ENCODE measurements around the gene TARBP1.
A peak's percentile ranks its signal among the peaks of the same experiment; 100 is the strongest.

The TARBP1 gene

DNA sequence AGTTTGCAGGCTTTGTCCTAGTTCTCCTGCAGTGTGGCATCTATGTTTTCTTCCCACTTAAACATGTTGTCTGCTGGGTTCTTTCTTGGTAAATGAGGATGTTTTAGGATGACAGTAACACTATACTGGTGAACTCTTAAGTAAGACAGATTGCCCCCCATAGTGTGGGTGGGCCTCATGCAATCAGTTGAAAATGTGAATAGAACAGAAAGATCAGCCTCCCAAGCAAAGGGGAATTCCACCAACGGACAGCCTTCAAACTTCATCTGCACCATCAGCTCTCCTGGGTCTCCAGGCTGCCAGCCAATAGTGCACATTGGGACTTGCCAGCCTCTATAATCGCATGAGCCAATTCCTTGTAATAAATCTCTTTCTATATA, 10.7 kb upstream of the TARBP1 start:
- no peak for DNase-seq (ENCODE audit: low read depth, low spot score)
- no peak overlapping the region for H3K4me3 ChIP-seq (ENCODE audit: low read depth, low read length)
- in situ Hi-C loops (cut with HindIII; ENCODE audit: low sequenced_read_pairs) = no loop called here
- TF ChIP-seq, protein P1, sequence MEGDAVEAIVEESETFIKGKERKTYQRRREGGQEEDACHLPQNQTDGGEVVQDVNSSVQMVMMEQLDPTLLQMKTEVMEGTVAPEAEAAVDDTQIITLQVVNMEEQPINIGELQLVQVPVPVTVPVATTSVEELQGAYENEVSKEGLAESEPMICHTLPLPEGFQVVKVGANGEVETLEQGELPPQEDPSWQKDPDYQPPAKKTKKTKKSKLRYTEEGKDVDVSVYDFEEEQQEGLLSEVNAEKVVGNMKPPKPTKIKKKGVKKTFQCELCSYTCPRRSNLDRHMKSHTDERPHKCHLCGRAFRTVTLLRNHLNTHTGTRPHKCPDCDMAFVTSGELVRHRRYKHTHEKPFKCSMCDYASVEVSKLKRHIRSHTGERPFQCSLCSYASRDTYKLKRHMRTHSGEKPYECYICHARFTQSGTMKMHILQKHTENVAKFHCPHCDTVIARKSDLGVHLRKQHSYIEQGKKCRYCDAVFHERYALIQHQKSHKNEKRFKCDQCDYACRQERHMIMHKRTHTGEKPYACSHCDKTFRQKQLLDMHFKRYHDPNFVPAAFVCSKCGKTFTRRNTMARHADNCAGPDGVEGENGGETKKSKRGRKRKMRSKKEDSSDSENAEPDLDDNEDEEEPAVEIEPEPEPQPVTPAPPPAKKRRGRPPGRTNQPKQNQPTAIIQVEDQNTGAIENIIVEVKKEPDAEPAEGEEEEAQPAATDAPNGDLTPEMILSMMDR (IDR thresholded peaks at IDR 0.05; ENCODE audit: low read depth, low read length) = no peak

GRCh38 chr1:234489007-234489697, 10.2 kb upstream of the TARBP1 start:
- no peak for DNase-seq (ENCODE audit: low read depth, low spot score)
- in situ Hi-C loops (cut with HindIII; ENCODE audit: low sequenced_read_pairs) = no loop called here
- H3K4me3 ChIP-seq (ENCODE audit: low read depth, low read length) = no peak overlapping the region
- TF ChIP-seq, protein P1 (IDR thresholded peaks at IDR 0.05; ENCODE audit: low read depth, low read length) = no peak

DNA sequence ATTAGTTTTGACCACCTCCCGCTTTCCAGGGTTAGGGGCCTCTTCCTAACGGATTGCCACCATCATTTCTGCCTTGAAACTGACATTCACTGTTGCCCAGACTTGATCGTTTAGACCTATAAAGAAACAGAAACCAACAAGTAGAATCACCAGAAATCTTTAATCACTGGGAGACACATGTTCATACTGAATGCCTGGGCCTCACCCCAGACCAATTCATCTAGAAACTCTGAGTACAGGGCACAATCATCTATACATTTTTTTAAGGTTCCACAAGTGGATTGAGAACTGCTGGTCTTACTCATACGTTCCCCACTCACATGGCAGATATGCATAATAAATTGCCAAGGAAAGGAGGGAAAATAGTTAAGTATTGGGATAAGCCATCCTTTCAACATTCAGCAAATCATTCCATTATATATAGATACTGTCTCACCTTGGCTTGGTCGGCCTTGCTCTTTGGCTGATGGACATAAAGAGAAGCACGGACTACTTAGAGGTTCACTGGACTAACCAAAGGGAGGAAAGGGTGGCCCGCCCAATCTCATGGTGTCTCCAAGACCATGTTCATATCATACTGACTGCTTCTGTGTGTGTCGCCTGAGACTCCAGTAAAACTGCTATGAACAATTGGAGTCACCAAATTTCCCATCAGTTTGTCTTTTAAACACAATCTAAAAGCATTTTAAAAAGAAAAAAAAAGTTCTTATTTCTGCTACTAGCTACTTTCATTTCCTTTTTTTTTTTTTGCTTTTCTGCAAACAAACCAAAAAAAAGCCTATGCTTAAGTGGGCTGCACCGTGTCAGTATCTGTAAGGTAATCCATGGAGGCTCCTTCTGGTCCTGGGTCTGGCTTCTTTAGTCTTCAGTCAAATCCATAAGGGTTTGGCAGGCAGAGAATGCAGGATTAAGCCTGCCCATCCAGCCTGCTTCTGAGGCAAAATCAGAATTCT, 9.4 kb upstream of the TARBP1 start:
- in situ Hi-C loops (cut with HindIII; ENCODE audit: low sequenced_read_pairs) = no loop called here
- H3K4me3 ChIP-seq (ENCODE audit: low read depth, low read length) = no peak overlapping the region
- TF ChIP-seq, protein P1 (IDR thresholded peaks at IDR 0.05; ENCODE audit: low read depth, low read length) = no peak
- no peak for DNase-seq (ENCODE audit: low read depth, low spot score)

DNA sequence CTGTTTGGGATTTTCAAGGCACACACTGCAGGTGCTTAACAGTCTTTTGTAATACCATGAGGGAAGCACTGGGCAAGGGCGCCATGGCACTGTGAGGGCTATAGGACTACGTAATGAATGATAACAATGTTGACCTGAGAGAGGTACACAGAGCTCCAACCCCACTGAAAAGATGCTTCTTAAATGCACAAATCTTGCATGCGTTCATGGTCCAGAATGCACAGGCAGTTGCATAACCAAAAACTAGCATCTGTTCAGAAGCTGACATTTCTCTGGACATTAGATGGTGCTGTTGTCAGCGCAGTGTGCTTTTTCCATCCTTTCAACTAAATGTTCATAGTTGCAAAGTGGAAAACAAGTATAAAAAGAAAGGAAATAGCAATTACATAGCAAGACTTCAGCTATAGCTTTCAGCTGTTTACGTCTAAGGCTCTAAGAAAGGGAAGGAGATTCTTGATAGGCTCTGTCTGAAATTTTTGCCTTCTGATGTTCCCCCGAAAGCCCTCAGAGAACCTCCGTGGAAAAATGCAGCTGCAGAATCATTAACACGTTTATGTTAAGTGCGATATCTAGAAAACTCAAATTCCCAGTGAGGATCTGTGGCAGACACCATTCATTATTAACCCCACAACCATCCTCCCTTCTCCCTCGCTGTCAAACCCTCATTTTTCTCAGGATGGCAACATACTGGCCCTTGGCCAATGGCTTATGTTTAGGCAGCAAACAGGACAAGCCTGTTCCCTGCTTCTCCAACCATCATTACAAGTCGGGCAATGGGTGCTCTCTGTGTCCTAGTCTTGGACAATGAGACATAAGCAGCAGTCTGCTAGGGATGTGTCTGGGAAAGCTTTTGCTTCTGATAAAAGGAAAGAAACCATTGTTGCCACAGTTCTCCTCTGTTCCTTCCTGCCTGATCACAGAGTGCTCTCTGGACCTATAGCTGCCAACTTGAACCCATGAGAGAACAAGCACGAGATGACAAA, 8.2 kb upstream of the TARBP1 start:
- no peak overlapping the region for H3K4me3 ChIP-seq (ENCODE audit: low read depth, low read length)
- in situ Hi-C loops (cut with HindIII; ENCODE audit: low sequenced_read_pairs) = no loop called here
- TF ChIP-seq, protein P1 (IDR thresholded peaks at IDR 0.05; ENCODE audit: low read depth, low read length) = peak; percentile 72
- peak; percentile 71 for DNase-seq (ENCODE audit: low read depth, low spot score)

DNA sequence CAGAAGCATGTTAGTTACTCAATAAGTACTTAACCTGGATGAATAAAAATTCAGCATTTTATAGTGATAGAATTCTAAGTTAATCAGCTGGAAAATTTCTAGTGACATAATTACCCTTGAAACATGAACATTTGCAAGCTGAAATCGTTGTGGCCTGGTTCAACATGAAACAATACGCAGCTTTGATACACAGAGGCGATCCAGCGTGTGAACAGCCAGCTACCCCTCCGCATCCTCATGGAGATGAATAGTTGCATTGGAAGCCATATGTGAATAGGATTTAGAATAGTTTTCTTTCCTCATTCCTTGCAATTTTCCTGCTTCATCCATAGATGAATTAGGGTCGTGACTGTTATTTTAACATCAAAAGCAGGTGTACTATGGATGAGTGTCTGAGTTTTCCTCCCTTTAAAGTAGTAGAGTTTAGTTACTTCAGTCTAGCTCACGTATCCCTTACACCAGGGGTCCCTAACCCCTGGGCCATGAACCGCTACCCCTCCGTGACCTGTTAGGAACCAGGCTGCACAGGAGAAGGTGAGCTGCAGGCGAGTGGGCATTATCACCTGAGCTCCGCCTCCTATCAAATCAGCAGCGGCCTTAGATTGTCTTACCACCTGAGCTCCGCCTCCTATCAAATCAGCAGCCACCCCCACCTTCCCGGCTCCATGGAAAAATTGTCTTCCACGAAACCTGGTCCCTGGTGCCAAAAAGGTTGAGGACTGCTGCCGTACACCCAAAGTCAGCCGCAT, 6.2 kb upstream of the TARBP1 start:
- TF ChIP-seq, protein P1 (IDR thresholded peaks at IDR 0.05; ENCODE audit: low read depth, low read length) = no peak
- no peak overlapping the region for H3K4me3 ChIP-seq (ENCODE audit: low read depth, low read length)
- in situ Hi-C loops (cut with HindIII; ENCODE audit: low sequenced_read_pairs) = no loop called here
- DNase-seq (ENCODE audit: low read depth, low spot score) = no peak

Data from astrocyte of the spinal cord (primary cell).